HepG2 (cell line): ENCODE results near the gene BCAS3. TPM values are rescaled to one million over a fixed set of nuclear protein-coding genes. Genes with fewer than 3 reads are reported as not detected.

ENCODE experiments used
- ATAC-seq: fragments of 200-7000 bp; cut with Tn5 transposase; 3 replicates; pipeline ENCODE4 v1.9.1; 2020; ENCODE audit warnings: mild to moderate bottlenecking, moderate library complexity
- BruUV-seq: library from RNA; stranded (reverse); fragments of 400-500 nt; replicated peaks from 2 replicates; lab custom pipeline; 2021; lab: Mats Ljungman, UMichigan
- CTCF ChIA-PET: fragments of 300-600 bp; formaldehyde crosslinking; extraction: SDS; loops from one replicate; lab custom pipeline; 2021; ENCODE audit warnings: low total read pairs, inconsistent platforms, low intra/inter-chr PET ratio; lab: Yijun Ruan, JAX
- POLR2A ChIA-PET: fragments of 350-600 bp; sonication (Branson Sonifier 250); formaldehyde crosslinking; loops from one replicate; lab custom pipeline; 2020; ENCODE audit warnings: antibody characterized with exemption, inconsistent platforms; lab: Yijun Ruan, JAX
- DNase-seq: peaks from one replicate; pipeline ENCODE4 v3.0.0-alpha.2; 2015; ENCODE audit warnings: low spot score
- FAIRE-seq: peaks from 3 replicates; lab custom pipeline; 2011; peaks lifted over from hg19 to GRCh38; lab: Jason Lieb, UNC
- H2AFZ ChIP-seq: one replicate; pipeline ENCODE4 v1.6.1; 2011; ENCODE audit warnings: low read length, inconsistent platforms
- H3K27ac ChIP-seq: fragments of 300-600 bp; 3 replicates; pipeline ENCODE4 v1.8.0; 2011; ENCODE audit warnings: mixed run types, mild to moderate bottlenecking, mixed read lengths, low read length, inconsistent platforms; ENCODE audit not compliant: insufficient read depth; ENCODE audit errors: extremely low read length
- H3K27me3 ChIP-seq, 2 experiments: fragments of 200-600 bp in 1 of 2; 2 replicates in 1 of 2; 3 replicates in 1 of 2; pipeline versions ENCODE4 v1.6.0 to v1.8.0; 2011; ENCODE audit warnings: low read length in 2 of 2, mild to moderate bottlenecking in 2 of 2, moderate library complexity in 2 of 2, inconsistent platforms in 1 of 2; ENCODE audit not compliant: insufficient read depth in 2 of 2, control insufficient read depth in 1 of 2
- H3K36me3 ChIP-seq, 2 experiments: fragments of 200-600 bp in 1 of 2; replicated peaks in 1 of 2; 2 replicates in 1 of 2; 3 replicates in 1 of 2; pipeline versions ENCODE4 v1.5.1 to v1.8.0; 2011; ENCODE audit warnings: low read length in 2 of 2, inconsistent platforms in 1 of 2; ENCODE audit not compliant: insufficient read depth in 2 of 2, control insufficient read depth in 1 of 2
- H3K4me1 ChIP-seq: 2 replicates; pipeline ENCODE4 v1.5.1; 2012; ENCODE audit warnings: low read length, inconsistent platforms; ENCODE audit not compliant: insufficient read depth
- H3K4me2 ChIP-seq: 2 replicates; pipeline ENCODE4 v1.6.0; 2011; ENCODE audit warnings: low read depth, low read length, inconsistent platforms
- H3K4me3 ChIP-seq, 3 experiments: fragments of 200-600 bp in 1 of 3; sonication (generic), shearing (Covaris generic) in 1 of 3; replicated peaks in 1 of 3; 2 replicates each; pipeline ENCODE4 v1.5.1; 2011 to 2016; ENCODE audit warnings: low read length in 3 of 3, inconsistent platforms in 2 of 3, low read depth in 2 of 3, mild to moderate bottlenecking in 2 of 3, control low read depth in 1 of 3, mixed read lengths in 1 of 3; ENCODE audit not compliant: insufficient read depth in 1 of 3
- H3K79me2 ChIP-seq: one replicate; pipeline ENCODE4 v1.6.1; 2011; ENCODE audit warnings: low read length, inconsistent platforms; ENCODE audit not compliant: insufficient read depth
- H3K9ac ChIP-seq: 2 replicates; pipeline ENCODE4 v1.6.0; 2011; ENCODE audit warnings: mild to moderate bottlenecking, low read depth, low read length, inconsistent platforms; ENCODE audit not compliant: insufficient read depth
- H3K9me3 ChIP-seq: 2 replicates; pipeline ENCODE4 v1.5.1; 2012; ENCODE audit warnings: mild to moderate bottlenecking, low read length
- H4K20me1 ChIP-seq: 2 replicates; pipeline ENCODE4 v1.6.0; 2011; ENCODE audit warnings: inconsistent platforms, mild to moderate bottlenecking, low read length, moderate library complexity; ENCODE audit not compliant: insufficient read depth
- BCL6 ChIP-seq: IDR thresholded peaks from 2 replicates; pipeline ENCODE4 v1.6.1; 2016; ENCODE audit warnings: missing genetic modification reagents, missing compliant biosample characterization
- CEBPB ChIP-seq: IDR thresholded peaks from 2 replicates; pipeline ENCODE4 v1.6.1; 2011; ENCODE audit warnings: low read depth, low read length, improper control_type of control experiment, borderline replicate concordance
- CEBPG ChIP-seq: IDR thresholded peaks from 2 replicates; pipeline ENCODE4 v1.6.1; 2016
- CREM ChIP-seq, 2 experiments: sonication (generic) in 1 of 2; formaldehyde crosslinking in 1 of 2; IDR thresholded peaks; 2 replicates each; pipeline versions ENCODE4 v1.4.0 to v1.6.1; 2016 to 2020; ENCODE audit warnings: antibody characterized with exemption in 1 of 2, mild to moderate bottlenecking in 1 of 2, missing genetic modification reagents in 1 of 2
- FOXA1 ChIP-seq, 2 experiments: fragments of 450-650 bp in 1 of 2; sonication (generic) in 1 of 2; formaldehyde crosslinking in 1 of 2; IDR thresholded peaks; 2 replicates each; pipeline versions ENCODE4 v1.4.0 to v1.6.1; 2016 to 2020; ENCODE audit warnings: missing genetic modification reagents in 1 of 2
- MIER2 ChIP-seq: IDR thresholded peaks from 2 replicates; pipeline ENCODE4 v1.6.1; 2016; ENCODE audit warnings: missing biosample characterization, missing genetic modification reagents
- SAFB2 ChIP-seq: sonication (generic); formaldehyde crosslinking; IDR thresholded peaks from 2 replicates; pipeline ENCODE4 v1.5.1; 2020; ENCODE audit warnings: missing genetic modification reagents, low read depth, mild to moderate bottlenecking, borderline replicate concordance
- SNRNP70 ChIP-seq: fragments of 200-400 bp; formaldehyde crosslinking; IDR thresholded peaks from 2 replicates; pipeline ENCODE4 v1.6.1; 2017; ENCODE audit warnings: mild to moderate bottlenecking, low read depth, low read length, moderate library complexity
- SOX13 ChIP-seq, 3 experiments: fragments of 450-650 bp in 1 of 3; sonication (generic) in 1 of 3; formaldehyde crosslinking in 1 of 3; IDR thresholded peaks in 2 of 3; conservative IDR thresholded peaks in 1 of 3; 2 replicates each; pipeline versions ENCODE4 v1.5.0 to v1.6.1; 2016 to 2020; ENCODE audit warnings: antibody characterized with exemption in 1 of 3, mild to moderate bottlenecking in 1 of 3, missing compliant biosample characterization in 1 of 3, missing genetic modification reagents in 1 of 3, moderate library complexity in 1 of 3
- SP1 ChIP-seq, 2 experiments: fragments of 450-650 bp in 1 of 2; sonication (generic) in 1 of 2; formaldehyde crosslinking in 1 of 2; IDR thresholded peaks; 2 replicates each; pipeline versions ENCODE4 v1.4.0 to v1.6.1; 2016 to 2020; ENCODE audit warnings: missing genetic modification reagents in 1 of 2
- TARDBP ChIP-seq: sonication (generic); formaldehyde crosslinking; IDR thresholded peaks from 2 replicates; pipeline ENCODE4 v1.8.0; 2022; ENCODE audit warnings: mild to moderate bottlenecking, missing genetic modification reagents
- TEAD2 ChIP-seq: sonication (generic); formaldehyde crosslinking; IDR thresholded peaks from 2 replicates; pipeline ENCODE4 v1.9.0; 2021; ENCODE audit warnings: missing genetic modification reagents
- ZNF263 ChIP-seq: sonication (generic); formaldehyde crosslinking; IDR thresholded peaks from 2 replicates; pipeline ENCODE4 v1.4.0; 2020; ENCODE audit warnings: missing genetic modification reagents
- WGBS: methylation state at CpG from one replicate; pipeline ENCODE4 v1.1.6; 2017; ENCODE audit warnings: low lambda C conversion rate; 5-methylcytosine and 5-hydroxymethylcytosine counted together
- in situ Hi-C: cut with HindIII; loops from 2 replicates; pipeline ENCODE4 v1.10.0; 2017; ENCODE audit warnings: low pct_unique_long_range_greater_than_20kb; ENCODE audit not compliant: extremely low pct_ligation_motif_present
- intact Hi-C: fragments of 100-400 bp; cut with micrococcal nuclease; formaldehyde crosslinking; loops from one replicate; pipeline ENCODE4 v1.10.0; 2022; ENCODE audit not compliant: unreplicated experiment
- polyA plus RNA-seq, 8 experiments: library from polyadenylated mRNA; depleted of rRNA in 3 of 8; stranded (reverse) in 7 of 8; unstranded in 1 of 8; fragments of >200 nt; fragmentation: Illumina TruSeq in 4 of 8; extraction: Trizol in 4 of 8; gene quantifications; 2 replicates each; pipeline versions ENCODE4 v1.2.1 to v1.2.3, GENCODE V29; 2011 to 2016; ENCODE audit warnings: low read depth in 4 of 8, missing spikeins in 1 of 8, mixed read lengths in 1 of 8; ENCODE audit not compliant: insufficient read depth in 1 of 8
- total RNA-seq, 5 experiments: library from RNA; depleted of rRNA; stranded (reverse); fragments of >200 nt; fragmentation: Illumina TruSeq; extraction: Trizol; gene quantifications; 2 replicates each; pipeline ENCODE4 v1.2.3, GENCODE V29; 2016; ENCODE audit warnings: low read depth in 1 of 5
- TF ChIP-seq, protein P1 (sequence below): sonication (generic); formaldehyde crosslinking; IDR thresholded peaks from 2 replicates; pipeline ENCODE4 v1.5.1; 2020; ENCODE audit warnings: missing genetic modification reagents, mild to moderate bottlenecking, borderline replicate concordance
- TF ChIP-seq, protein P2 (sequence below), 2 experiments: fragments of 450-650 bp in 1 of 2; sonication (generic) in 1 of 2; formaldehyde crosslinking; IDR thresholded peaks; 2 replicates each; pipeline versions ENCODE4 v1.5.0 to v1.8.0; 2020 to 2022; ENCODE audit warnings: mild to moderate bottlenecking in 1 of 2, missing genetic modification reagents in 1 of 2
- TF ChIP-seq, protein P3 (sequence below): sonication (generic); formaldehyde crosslinking; IDR thresholded peaks from 2 replicates; pipeline ENCODE4 v1.4.0; 2020; ENCODE audit warnings: missing genetic modification reagents

Gene BCAS3
- total and polyA plus RNA-seq, 2 of the 13 experiments (the other 11 are each of a cell fraction or from before 2014, with no cell fraction given) = 10.7 to 11.2 TPM

DNA sequence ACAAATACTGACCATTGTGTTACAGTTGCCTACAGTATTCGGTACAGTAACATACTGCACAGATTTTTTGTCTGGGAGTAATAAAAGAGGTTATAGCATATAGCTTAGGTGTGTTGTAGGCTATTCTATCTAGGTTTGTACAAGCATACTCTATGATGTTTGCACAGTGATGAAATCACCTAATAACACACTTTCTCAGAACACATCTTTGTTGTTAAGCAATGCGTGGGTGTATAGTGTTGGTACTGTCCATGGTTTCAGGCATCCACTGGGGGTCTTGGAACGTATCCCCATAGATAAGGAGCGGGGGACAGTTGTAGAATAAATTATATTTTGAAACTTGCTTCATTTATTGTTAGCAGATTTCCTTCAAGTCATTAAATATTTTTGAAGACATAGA is 428.7 kb downstream of the BCAS3 start:
- no TSS peak for BruUV-seq
- 0 out of 3 replicates have a peak, but pooled peaks have one; percentile 31 for ATAC-seq
- CTCF ChIA-PET = no interaction called here
- TF ChIP-seq, protein P1, sequence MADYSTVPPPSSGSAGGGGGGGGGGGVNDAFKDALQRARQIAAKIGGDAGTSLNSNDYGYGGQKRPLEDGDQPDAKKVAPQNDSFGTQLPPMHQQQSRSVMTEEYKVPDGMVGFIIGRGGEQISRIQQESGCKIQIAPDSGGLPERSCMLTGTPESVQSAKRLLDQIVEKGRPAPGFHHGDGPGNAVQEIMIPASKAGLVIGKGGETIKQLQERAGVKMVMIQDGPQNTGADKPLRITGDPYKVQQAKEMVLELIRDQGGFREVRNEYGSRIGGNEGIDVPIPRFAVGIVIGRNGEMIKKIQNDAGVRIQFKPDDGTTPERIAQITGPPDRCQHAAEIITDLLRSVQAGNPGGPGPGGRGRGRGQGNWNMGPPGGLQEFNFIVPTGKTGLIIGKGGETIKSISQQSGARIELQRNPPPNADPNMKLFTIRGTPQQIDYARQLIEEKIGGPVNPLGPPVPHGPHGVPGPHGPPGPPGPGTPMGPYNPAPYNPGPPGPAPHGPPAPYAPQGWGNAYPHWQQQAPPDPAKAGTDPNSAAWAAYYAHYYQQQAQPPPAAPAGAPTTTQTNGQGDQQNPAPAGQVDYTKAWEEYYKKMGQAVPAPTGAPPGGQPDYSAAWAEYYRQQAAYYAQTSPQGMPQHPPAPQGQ = no peak
- TF ChIP-seq ZNF263 (no peak), BCL6 (CRISPR knock-in tag) (peak; percentile 84), SOX13 (IDR thresholded peaks at IDR 0.05) (no peak), SOX13 (CRISPR knock-in tag; conservative IDR thresholded peaks at IDR 0.05 in 1 of 2, IDR thresholded peaks at IDR 0.05 in 1 of 2) (0 out of 4 replicates have a peak, but pooled peaks of 1 of the 2 experiments have one; percentile 6), CEBPB (peak; percentile 50; the same call in 1 of the 2 replicates), SP1 (IDR thresholded peaks at IDR 0.05) (no peak), SP1 (CRISPR knock-in tag; IDR thresholded peaks at IDR 0.05) (no peak), SAFB2 (no peak), MIER2 (peak; percentile 71; the same call in 1 of the 2 replicates), TARDBP (CRISPR knock-in tag) (no peak), FOXA1 (IDR thresholded peaks at IDR 0.05) (no peak), FOXA1 (CRISPR knock-in tag; IDR thresholded peaks at IDR 0.05) (peak; percentile 80), SNRNP70 (no peak), CREM (IDR thresholded peaks at IDR 0.05) (0 out of 2 replicates have a peak, but pooled peaks have one; percentile 11), CREM (CRISPR knock-in tag; IDR thresholded peaks at IDR 0.05) (no peak), TEAD2 (no peak), CEBPG (CRISPR knock-in tag) (peak; percentile 69)
- TF ChIP-seq, protein P2, sequence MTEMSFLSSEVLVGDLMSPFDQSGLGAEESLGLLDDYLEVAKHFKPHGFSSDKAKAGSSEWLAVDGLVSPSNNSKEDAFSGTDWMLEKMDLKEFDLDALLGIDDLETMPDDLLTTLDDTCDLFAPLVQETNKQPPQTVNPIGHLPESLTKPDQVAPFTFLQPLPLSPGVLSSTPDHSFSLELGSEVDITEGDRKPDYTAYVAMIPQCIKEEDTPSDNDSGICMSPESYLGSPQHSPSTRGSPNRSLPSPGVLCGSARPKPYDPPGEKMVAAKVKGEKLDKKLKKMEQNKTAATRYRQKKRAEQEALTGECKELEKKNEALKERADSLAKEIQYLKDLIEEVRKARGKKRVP (CRISPR knock-in tag; IDR thresholded peaks at IDR 0.05) = peak in 1 of 2 experiments; percentile 34; a peak in 1 of 4 replicates
- TF ChIP-seq, protein P3, sequence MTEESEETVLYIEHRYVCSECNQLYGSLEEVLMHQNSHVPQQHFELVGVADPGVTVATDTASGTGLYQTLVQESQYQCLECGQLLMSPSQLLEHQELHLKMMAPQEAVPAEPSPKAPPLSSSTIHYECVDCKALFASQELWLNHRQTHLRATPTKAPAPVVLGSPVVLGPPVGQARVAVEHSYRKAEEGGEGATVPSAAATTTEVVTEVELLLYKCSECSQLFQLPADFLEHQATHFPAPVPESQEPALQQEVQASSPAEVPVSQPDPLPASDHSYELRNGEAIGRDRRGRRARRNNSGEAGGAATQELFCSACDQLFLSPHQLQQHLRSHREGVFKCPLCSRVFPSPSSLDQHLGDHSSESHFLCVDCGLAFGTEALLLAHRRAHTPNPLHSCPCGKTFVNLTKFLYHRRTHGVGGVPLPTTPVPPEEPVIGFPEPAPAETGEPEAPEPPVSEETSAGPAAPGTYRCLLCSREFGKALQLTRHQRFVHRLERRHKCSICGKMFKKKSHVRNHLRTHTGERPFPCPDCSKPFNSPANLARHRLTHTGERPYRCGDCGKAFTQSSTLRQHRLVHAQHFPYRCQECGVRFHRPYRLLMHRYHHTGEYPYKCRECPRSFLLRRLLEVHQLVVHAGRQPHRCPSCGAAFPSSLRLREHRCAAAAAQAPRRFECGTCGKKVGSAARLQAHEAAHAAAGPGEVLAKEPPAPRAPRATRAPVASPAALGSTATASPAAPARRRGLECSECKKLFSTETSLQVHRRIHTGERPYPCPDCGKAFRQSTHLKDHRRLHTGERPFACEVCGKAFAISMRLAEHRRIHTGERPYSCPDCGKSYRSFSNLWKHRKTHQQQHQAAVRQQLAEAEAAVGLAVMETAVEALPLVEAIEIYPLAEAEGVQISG (CRISPR knock-in tag) = 0 out of 2 replicates have a peak, but pooled peaks have one; percentile 21

More for the DNA sequence above, 428.7 kb downstream of the BCAS3 start:
- FAIRE-seq (peak; percentile 15), DNase-seq (peak; percentile 46)
- Histone ChIP-seq H3K4me2 (no peak overlapping the region), H3K9ac (no peak overlapping the region), H3K4me3 (no peak overlapping the region), H3K27ac (no peak overlapping the region), H2AFZ (no peak overlapping the region), H3K27me3 (no peaks in the 10 kb centered on the region), H4K20me1 (no peaks in the 10 kb centered on the region), H3K36me3 (no peaks in the 10 kb centered on the region), H3K9me3 (no peaks in the 10 kb centered on the region), H3K79me2 (no peaks in the 10 kb centered on the region), H3K4me1 (no peaks in the 10 kb centered on the region)
- 38% methylated on average over 4 of the region's 4 CpGs for WGBS
- intact Hi-C loops = no loop called here
- in situ Hi-C loops = no loop called here
- POLR2A ChIA-PET = no interaction called here
